H9 (cell line): ENCODE measurements around the gene CRBN. TPM values are rescaled to one million over a fixed set of nuclear protein-coding genes. Genes with fewer than 3 reads are reported as not detected.

Experiments used
- DNase-seq: peaks from one replicate; pipeline ENCODE4 v3.0.0-alpha.2; 2017
- H2AFZ ChIP-seq: one replicate; pipeline ENCODE4 v1.6.1; 2013; ENCODE audit warnings: mild to moderate bottlenecking, low read length, control low read depth, moderate library complexity
- H2AK5ac ChIP-seq: 2 replicates; pipeline ENCODE4 v1.6.1; 2013; ENCODE audit warnings: low read length, control low read depth, mixed read lengths; ENCODE audit not compliant: insufficient read length
- H2BK120ac ChIP-seq: one replicate; pipeline ENCODE4 v1.6.1; 2013; ENCODE audit warnings: low read depth, mild to moderate bottlenecking, low read length, control low read depth, inconsistent platforms; ENCODE audit not compliant: poor library complexity, severe bottlenecking
- H2BK12ac ChIP-seq: 2 replicates; pipeline ENCODE4 v1.6.1; 2013; ENCODE audit warnings: low read length, control low read depth, mixed read lengths, low read depth; ENCODE audit not compliant: insufficient read length
- H2BK15ac ChIP-seq: 2 replicates; pipeline ENCODE4 v1.6.1; 2013; ENCODE audit warnings: low read depth, low read length, control low read depth
- H2BK20ac ChIP-seq: one replicate; pipeline ENCODE4 v1.6.1; 2013; ENCODE audit warnings: low read depth, mild to moderate bottlenecking, low read length, control low read depth, inconsistent platforms; ENCODE audit not compliant: poor library complexity, severe bottlenecking
- H2BK5ac ChIP-seq: 2 replicates; pipeline ENCODE4 v1.6.1; 2013; ENCODE audit warnings: low read length, control low read depth, mixed read lengths; ENCODE audit not compliant: insufficient read length
- H3K14ac ChIP-seq: 2 replicates; pipeline ENCODE4 v1.6.1; 2013; ENCODE audit warnings: low read length, control low read depth; ENCODE audit not compliant: insufficient read depth
- H3K18ac ChIP-seq: 2 replicates; pipeline ENCODE4 v1.6.1; 2013; ENCODE audit warnings: low read depth, mild to moderate bottlenecking, mixed read lengths, low read length, control low read depth; ENCODE audit not compliant: insufficient read length
- H3K23ac ChIP-seq: 2 replicates; pipeline ENCODE4 v1.6.1; 2013; ENCODE audit warnings: low read length, control low read depth, mixed read lengths, low read depth; ENCODE audit not compliant: insufficient read length
- H3K23me2 ChIP-seq: 2 replicates; pipeline ENCODE4 v1.6.1; 2013; ENCODE audit warnings: low read depth, mild to moderate bottlenecking, mixed read lengths, low read length, control low read depth; ENCODE audit not compliant: insufficient read length, poor library complexity, severe bottlenecking
- H3K27ac ChIP-seq: 2 replicates; pipeline ENCODE4 v1.5.1; 2013; ENCODE audit warnings: low read length, control low read depth, mixed read lengths, low read depth; ENCODE audit not compliant: insufficient read length
- H3K27me3 ChIP-seq: 2 replicates; pipeline ENCODE4 v1.6.1; 2013; ENCODE audit warnings: low read length, control low read depth, inconsistent platforms; ENCODE audit not compliant: insufficient read depth
- H3K4ac ChIP-seq: 2 replicates; pipeline ENCODE4 v1.6.1; 2013; ENCODE audit warnings: low read depth, mild to moderate bottlenecking, control low read depth, inconsistent platforms, low read length, moderate library complexity
- H3K4me1 ChIP-seq: 2 replicates; pipeline ENCODE4 v1.6.1; 2013; ENCODE audit warnings: low read length, control low read depth, inconsistent platforms; ENCODE audit not compliant: insufficient read depth
- H3K4me2 ChIP-seq: 2 replicates; pipeline ENCODE4 v1.6.1; 2013; ENCODE audit warnings: low read length, control low read depth, mixed read lengths; ENCODE audit not compliant: insufficient read length, insufficient read depth
- H3K56ac ChIP-seq: 2 replicates; pipeline ENCODE4 v1.6.1; 2013; ENCODE audit warnings: low read depth, mild to moderate bottlenecking, mixed read lengths, low read length, control low read depth; ENCODE audit not compliant: insufficient read length
- H3K79me1 ChIP-seq: 2 replicates; pipeline ENCODE4 v1.6.1; 2013; ENCODE audit warnings: low read depth, mild to moderate bottlenecking, moderate library complexity, low read length, control low read depth, inconsistent platforms; ENCODE audit not compliant: insufficient read depth, poor library complexity, severe bottlenecking
- H3K79me2 ChIP-seq: 2 replicates; pipeline ENCODE4 v1.6.1; 2013; ENCODE audit warnings: low read length, control low read depth, inconsistent platforms; ENCODE audit not compliant: insufficient read depth
- H3K9ac ChIP-seq: 2 replicates; pipeline ENCODE4 v1.6.1; 2013; ENCODE audit warnings: low read length, control low read depth, mixed read lengths; ENCODE audit not compliant: insufficient read length; ENCODE audit errors: extremely low read depth
- H3K9me3 ChIP-seq: one replicate; pipeline ENCODE4 v1.6.1; 2013; ENCODE audit warnings: low read depth, low read length, inconsistent platforms; ENCODE audit not compliant: control insufficient read depth
- H3T11ph ChIP-seq: one replicate; pipeline ENCODE4 v1.6.1; 2013; ENCODE audit warnings: mild to moderate bottlenecking, low read length, control low read depth, inconsistent platforms
- H4K20me1 ChIP-seq: one replicate; pipeline ENCODE4 v1.6.1; 2013; ENCODE audit not compliant: control insufficient read depth, insufficient read length, insufficient read depth
- H4K5ac ChIP-seq: 2 replicates; pipeline ENCODE4 v1.6.1; 2013; ENCODE audit warnings: low read depth, mild to moderate bottlenecking, mixed read lengths, low read length, control low read depth; ENCODE audit not compliant: insufficient read length
- H4K8ac ChIP-seq: replicated peaks from 2 replicates; pipeline ENCODE4 v1.6.1; 2013; ENCODE audit warnings: low read length, control low read depth, mixed read lengths, low read depth; ENCODE audit not compliant: insufficient read length
- H4K91ac ChIP-seq: 2 replicates; pipeline ENCODE4 v1.6.1; 2013; ENCODE audit warnings: low read depth, mild to moderate bottlenecking, moderate library complexity, mixed read lengths, low read length, control low read depth; ENCODE audit not compliant: insufficient read length
- H3K27ac Mint-ChIP-seq, 3 experiments: 2 replicates in 2 of 3; 3 replicates in 1 of 3; pipeline ENCODE4 v1.8.0; 2020 to 2021; ENCODE audit warnings: mixed read lengths in 3 of 3, mild to moderate bottlenecking in 1 of 3, moderate library complexity in 1 of 3
- H3K27me3 Mint-ChIP-seq: 2 replicates; pipeline ENCODE4 v1.8.0; 2021; ENCODE audit warnings: low read depth, mild to moderate bottlenecking, moderate library complexity, mixed read lengths
- H3K36me3 Mint-ChIP-seq, 3 experiments: 2 replicates in 2 of 3; 3 replicates in 1 of 3; pipeline ENCODE4 v1.8.0; 2020 to 2021; ENCODE audit warnings: low read depth in 3 of 3, mixed read lengths in 3 of 3; ENCODE audit not compliant: insufficient read depth in 1 of 3
- H3K4me1 Mint-ChIP-seq, 2 experiments: 2 replicates each; pipeline ENCODE4 v1.8.0; 2020; ENCODE audit warnings: mixed read lengths in 2 of 2
- H3K4me3 Mint-ChIP-seq, 2 experiments: 2 replicates in 1 of 2; 3 replicates in 1 of 2; pipeline ENCODE4 v1.8.0; 2020 to 2021; ENCODE audit warnings: mild to moderate bottlenecking in 2 of 2, mixed read lengths in 2 of 2, moderate library complexity in 1 of 2
- H3K9me3 Mint-ChIP-seq, 2 experiments: 2 replicates in 1 of 2; 3 replicates in 1 of 2; pipeline ENCODE4 v1.8.0; 2020; ENCODE audit warnings: mild to moderate bottlenecking in 2 of 2, mixed read lengths in 2 of 2, moderate library complexity in 1 of 2
- CTCF ChIP-seq: fragments of 200-600 bp; sonication (generic); conservative IDR thresholded peaks from 3 replicates; pipeline ENCODE4 v1.8.0; 2021; ENCODE audit warnings: antibody characterized with exemption, mild to moderate bottlenecking
- WGBS: extraction: QIAGEN DNeasy Blood & Tissue Kit; methylation state at CpG from one replicate; pipeline ENCODE4 v1.1.7; 2013; ENCODE audit warnings: missing lambda C conversion rate, low lambda C conversion rate, mixed read lengths; ENCODE audit not compliant: insufficient read length; ENCODE audit errors: extremely low coverage; 5-methylcytosine and 5-hydroxymethylcytosine counted together
- total RNA-seq: library from RNA; stranded (reverse); gene quantifications from 2 replicates; pipeline ENCODE4 v1.2.1, GENCODE V29; 2021

The CRBN gene
- total RNA-seq, 1 experiment from 2014 or later = 40.2 TPM

GRCh38 chr3:3165650-3166049, 13.8 kb downstream of the CRBN start:
- Histone ChIP-seq H3T11ph (no peak overlapping the region), H4K20me1 (no peaks in the 10 kb centered on the region), H2BK12ac (no peak overlapping the region), H2BK120ac (no peak overlapping the region), H3K79me1 (no peaks in the 10 kb centered on the region), H3K9ac (no peak overlapping the region), H3K14ac (no peak overlapping the region), H3K4me2 (no peak overlapping the region), H3K23ac (no peak overlapping the region), H4K5ac (no peak overlapping the region), H3K27ac (no peak overlapping the region), H3K27me3 (no peaks in the 10 kb centered on the region), H3K79me2 (no peaks in the 10 kb centered on the region), H3K18ac (no peak overlapping the region), H3K56ac (no peak overlapping the region), H4K8ac (no peak overlapping the region), H2BK5ac (no peak overlapping the region), H2AK5ac (no peak overlapping the region), H4K91ac (no peak overlapping the region), H3K4ac (no peak overlapping the region), H2BK20ac (no peak overlapping the region), H3K9me3 (no peaks in the 10 kb centered on the region), H3K23me2 (no peaks in the 10 kb centered on the region), H2BK15ac (no peak overlapping the region), H2AFZ (no peak overlapping the region), H3K4me1 (no peaks in the 10 kb centered on the region)
- Mint-ChIP-seq H3K27me3 (no peaks in the 10 kb centered on the region), H3K9me3 (no peaks in the 10 kb centered on the region), H3K27ac (no peak overlapping the region), H3K36me3 (peaks cover 26 to 51% (median 44%) of the 10 kb centered on the region in 3 experiments), H3K4me3 (no peak overlapping the region), H3K4me1 (no peaks in the 10 kb centered on the region)
- TF ChIP-seq CTCF = no peak
- WGBS = no CpG with 5 or more reads among the region's 3 CpGs
- DNase-seq = no peak
